Measurements from ENCODE around the gene DKK2.

GRCh38 chr4:107017443-107018343 is 18.4 kb downstream of the DKK2 start:
- no peak for TF ChIP-seq POLR2AphosphoS5 (IDR thresholded peaks at IDR 0.05; ENCODE audit: low read depth)
- TF ChIP-seq CTCF (IDR thresholded peaks at IDR 0.05; ENCODE audit: insufficient read depth, low read length), result no peak
- no peak for TF ChIP-seq REST (IDR thresholded peaks at IDR 0.05; ENCODE audit: insufficient replicate concordance, low read depth)
